Measurements from ENCODE around the gene M1AP.
A peak's percentile ranks its signal among the peaks of the same experiment; 100 is the strongest.
"Not testable (repeated sequence)": the region's sequence is repeated elsewhere in the genome, so short reads cannot be mapped to it uniquely, and the experiment has no call there.

The M1AP gene

GRCh38 chr2:74566754-74567085, 81.4 kb downstream of the M1AP start:
- no peak overlapping the region for H3K4me3 ChIP-seq (ENCODE audit: low read depth, low read length)
- TF ChIP-seq, protein P1, sequence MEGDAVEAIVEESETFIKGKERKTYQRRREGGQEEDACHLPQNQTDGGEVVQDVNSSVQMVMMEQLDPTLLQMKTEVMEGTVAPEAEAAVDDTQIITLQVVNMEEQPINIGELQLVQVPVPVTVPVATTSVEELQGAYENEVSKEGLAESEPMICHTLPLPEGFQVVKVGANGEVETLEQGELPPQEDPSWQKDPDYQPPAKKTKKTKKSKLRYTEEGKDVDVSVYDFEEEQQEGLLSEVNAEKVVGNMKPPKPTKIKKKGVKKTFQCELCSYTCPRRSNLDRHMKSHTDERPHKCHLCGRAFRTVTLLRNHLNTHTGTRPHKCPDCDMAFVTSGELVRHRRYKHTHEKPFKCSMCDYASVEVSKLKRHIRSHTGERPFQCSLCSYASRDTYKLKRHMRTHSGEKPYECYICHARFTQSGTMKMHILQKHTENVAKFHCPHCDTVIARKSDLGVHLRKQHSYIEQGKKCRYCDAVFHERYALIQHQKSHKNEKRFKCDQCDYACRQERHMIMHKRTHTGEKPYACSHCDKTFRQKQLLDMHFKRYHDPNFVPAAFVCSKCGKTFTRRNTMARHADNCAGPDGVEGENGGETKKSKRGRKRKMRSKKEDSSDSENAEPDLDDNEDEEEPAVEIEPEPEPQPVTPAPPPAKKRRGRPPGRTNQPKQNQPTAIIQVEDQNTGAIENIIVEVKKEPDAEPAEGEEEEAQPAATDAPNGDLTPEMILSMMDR (IDR thresholded peaks at IDR 0.05; ENCODE audit: low read depth, low read length, missing control alignments): no peak
- peak; percentile 93 for DNase-seq (ENCODE audit: low read depth)
- in situ Hi-C loops (cut with HindIII; ENCODE audit: low sequenced_read_pairs): no loop called here

- in situ Hi-C loops (cut with HindIII; ENCODE audit: low sequenced_read_pairs): no loop called here
Measured at GRCh38 chr2:74566076-74566753, 81.9 kb downstream of the M1AP start.

GRCh38 chr2:74564222-74564621, 83.9 kb downstream of the M1AP start:
- H3K4me3 ChIP-seq (ENCODE audit: low read depth, low read length): no peak overlapping the region
- DNase-seq (ENCODE audit: low read depth): peak; percentile 66
- TF ChIP-seq, protein P1 (IDR thresholded peaks at IDR 0.05; ENCODE audit: low read depth, low read length, missing control alignments): no peak
- in situ Hi-C loops (cut with HindIII; ENCODE audit: low sequenced_read_pairs): no loop called here

More at GRCh38 chr2:74566076-74566753, 81.9 kb downstream of the M1AP start:
- no peak overlapping the region for H3K4me3 ChIP-seq (ENCODE audit: low read depth, low read length)
- TF ChIP-seq, protein P1 (IDR thresholded peaks at IDR 0.05; ENCODE audit: low read depth, low read length, missing control alignments): no peak
- no peak for DNase-seq (ENCODE audit: low read depth)

GRCh38 chr2:74562126-74562775, 85.9 kb downstream of the M1AP start:
- in situ Hi-C loops (cut with HindIII; ENCODE audit: low sequenced_read_pairs): no loop called here
- H3K4me3 ChIP-seq (ENCODE audit: low read depth, low read length): no peak overlapping the region
- DNase-seq (ENCODE audit: low read depth): no peak
- TF ChIP-seq, protein P1 (IDR thresholded peaks at IDR 0.05; ENCODE audit: low read depth, low read length, missing control alignments): no peak

GRCh38 chr2:74561022-74561421, 87.1 kb downstream of the M1AP start:
- DNase-seq (ENCODE audit: low read depth); H3K4me3 ChIP-seq (ENCODE audit: low read depth, low read length); in situ Hi-C loops (cut with HindIII; ENCODE audit: low sequenced_read_pairs): not testable (repeated sequence)

- TF ChIP-seq, protein P1 (IDR thresholded peaks at IDR 0.05; ENCODE audit: low read depth, low read length, missing control alignments): no peak
- no peak overlapping the region for H3K4me3 ChIP-seq (ENCODE audit: low read depth, low read length)
- no peak for DNase-seq (ENCODE audit: low read depth)
- in situ Hi-C loops (cut with HindIII; ENCODE audit: low sequenced_read_pairs): no loop called here
Measured at GRCh38 chr2:74560591-74560990, 87.5 kb downstream of the M1AP start.

DNA sequence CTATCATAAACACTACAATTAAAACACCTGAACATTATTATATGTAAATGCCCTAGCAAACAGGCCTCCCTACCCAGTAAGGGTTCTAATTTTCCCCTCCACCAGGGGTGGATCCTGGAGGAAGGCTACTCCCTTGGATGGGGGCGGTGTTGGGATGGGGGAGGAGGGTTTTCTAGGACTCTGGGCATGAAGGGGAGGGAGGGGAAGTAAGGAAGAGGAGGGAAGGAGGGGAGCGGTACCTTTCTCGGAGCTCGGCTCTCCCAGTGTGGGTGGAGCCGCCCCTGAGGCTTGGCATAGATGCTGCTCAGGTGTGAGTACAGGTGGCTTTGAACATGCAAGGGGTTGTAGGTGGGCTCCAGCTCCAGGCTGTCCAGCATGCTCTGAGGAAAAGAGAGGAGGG, 88.2 kb downstream of the M1AP start:
- in situ Hi-C loops (cut with HindIII; ENCODE audit: low sequenced_read_pairs): no loop called here

More for the DNA sequence above, 88.2 kb downstream of the M1AP start:
- H3K4me3 ChIP-seq (ENCODE audit: low read depth, low read length): no peak overlapping the region
- TF ChIP-seq, protein P1 (IDR thresholded peaks at IDR 0.05; ENCODE audit: low read depth, low read length, missing control alignments): no peak
- no peak for DNase-seq (ENCODE audit: low read depth)

Measured in astrocyte of the cerebellum (primary cell).